ENCODE data around the gene TOLLIP. TPM values are rescaled to one million over a fixed set of nuclear protein-coding genes. Genes with fewer than 3 reads are reported as not detected.

Gene TOLLIP
- total and polyA plus RNA-seq, 10 donors, result 16.1 to 67.4 (median 46.2) TPM

GRCh38 chr11:1285316-1285744, 24.1 kb downstream of the TOLLIP start:
- H3K9me3 ChIP-seq, result no peaks in the 10 kb centered on the region
- DNase-seq, result no peak
- no peak overlapping the region for H3K27ac ChIP-seq
- WGBS, 5 donors, result 95 to 99% (median 98%) methylated on average over 19 to 23 of the region's 23 CpGs
- no peaks in the 10 kb centered on the region for H3K27me3 ChIP-seq (replicated peaks in 1 of 7)
- no peak for TF ChIP-seq CTCF (IDR thresholded peaks at IDR 0.05 in 8 of 11, conservative IDR thresholded peaks at IDR 0.05 in 3 of 11)
- TF ChIP-seq POLR2AphosphoS5 (IDR thresholded peaks at IDR 0.05), result no peak
- no peak for TF ChIP-seq POLR2A (IDR thresholded peaks at IDR 0.05)
- no peak overlapping the region for H3K4me3 ChIP-seq
- intact Hi-C loops (cut with DNase I; ENCODE audit: low total_unique reads), result no loop called here
- peaks cover 0 to 95% (median 85%) of the 10 kb centered on the region in 6 donors for H3K36me3 ChIP-seq
- peaks cover 0 to 15% (median 7%) of the 10 kb centered on the region in 6 donors for H3K4me1 ChIP-seq

- no peaks in the 10 kb centered on the region for H3K27me3 ChIP-seq (replicated peaks in 1 of 7)
- peaks cover 0 to 95% (median 84%) of the 10 kb centered on the region in 6 donors for H3K36me3 ChIP-seq
- no peak overlapping the region for H3K4me3 ChIP-seq
- no peaks in the 10 kb centered on the region for H3K9me3 ChIP-seq
- peak; percentile 68 for DNase-seq
- H3K4me1 ChIP-seq, result peaks cover 0 to 15% (median 7%) of the 10 kb centered on the region in 6 donors
- no peak overlapping the region for H3K27ac ChIP-seq
- intact Hi-C loops (cut with DNase I; ENCODE audit: low total_unique reads), result no loop called here
- 86 to 98% (median 92%) methylated on average over 6 to 8 of the region's 8 CpGs for WGBS, 5 donors
- TF ChIP-seq POLR2A (IDR thresholded peaks at IDR 0.05), result no peak
- TF ChIP-seq CTCF (IDR thresholded peaks at IDR 0.05 in 8 of 11, conservative IDR thresholded peaks at IDR 0.05 in 3 of 11), result no peak
- no peak for TF ChIP-seq POLR2AphosphoS5 (IDR thresholded peaks at IDR 0.05)
Measured at GRCh38 chr11:1283906-1284305, 25.5 kb downstream of the TOLLIP start.

- no peaks in the 10 kb centered on the region for H3K9me3 ChIP-seq
- intact Hi-C loops (cut with DNase I; ENCODE audit: low total_unique reads), result no loop called here
- WGBS, 5 donors, result 90 to 97% (median 96%) methylated on average over 17 to 18 of the region's 18 CpGs
- no peak overlapping the region for H3K27ac ChIP-seq
- peaks cover 0 to 95% (median 81%) of the 10 kb centered on the region in 6 donors for H3K36me3 ChIP-seq
- H3K27me3 ChIP-seq (replicated peaks in 1 of 7), result no peaks in the 10 kb centered on the region
- peak; percentile 57 for DNase-seq
- peaks cover 0 to 15% (median 7%) of the 10 kb centered on the region in 6 donors for H3K4me1 ChIP-seq
- peak in 1 of 3 donors; percentile 24 for TF ChIP-seq POLR2AphosphoS5 (IDR thresholded peaks at IDR 0.05)
- TF ChIP-seq POLR2A (IDR thresholded peaks at IDR 0.05), result no peak
- no peak for TF ChIP-seq CTCF (IDR thresholded peaks at IDR 0.05 in 8 of 11, conservative IDR thresholded peaks at IDR 0.05 in 3 of 11)
- H3K4me3 ChIP-seq, result no peak overlapping the region
Measured at GRCh38 chr11:1283091-1283511, 26.3 kb downstream of the TOLLIP start.

GRCh38 chr11:1281974-1282365, 27.5 kb downstream of the TOLLIP start:
- intact Hi-C loops (cut with DNase I; ENCODE audit: low total_unique reads), result no loop called here
- TF ChIP-seq CTCF (IDR thresholded peaks at IDR 0.05 in 8 of 11, conservative IDR thresholded peaks at IDR 0.05 in 3 of 11), result no peak
- TF ChIP-seq POLR2AphosphoS5 (IDR thresholded peaks at IDR 0.05), result peak in 1 of 3 donors; percentile 41
- H3K36me3 ChIP-seq, result peaks cover 0 to 100% (median 85%) of the 10 kb centered on the region in 6 donors
- H3K27me3 ChIP-seq (replicated peaks in 1 of 7), result no peaks in the 10 kb centered on the region
- peak overlapping the region in 6 of 8 donors; percentile 45 to 64 (median 54) for H3K27ac ChIP-seq
- DNase-seq, result peak; percentile 76
- no peaks in the 10 kb centered on the region for H3K9me3 ChIP-seq
- H3K4me3 ChIP-seq, result no peak overlapping the region
- H3K4me1 ChIP-seq, result peaks cover 0 to 15% (median 7%) of the 10 kb centered on the region in 6 donors
- 44 to 65% (median 53%) methylated on average over 3 of the region's 3 CpGs for WGBS, 5 donors
